ENCODE results near the gene ENOPH1. TPM values are rescaled to one million over a fixed set of nuclear protein-coding genes. Genes with fewer than 3 reads are reported as not detected.

The ENOPH1 gene
- total and polyA plus RNA-seq, 2 of the 13 experiments (the other 11 are each of a cell fraction or from before 2014, with no cell fraction given) = 15.5 to 64.3 TPM

DNA sequence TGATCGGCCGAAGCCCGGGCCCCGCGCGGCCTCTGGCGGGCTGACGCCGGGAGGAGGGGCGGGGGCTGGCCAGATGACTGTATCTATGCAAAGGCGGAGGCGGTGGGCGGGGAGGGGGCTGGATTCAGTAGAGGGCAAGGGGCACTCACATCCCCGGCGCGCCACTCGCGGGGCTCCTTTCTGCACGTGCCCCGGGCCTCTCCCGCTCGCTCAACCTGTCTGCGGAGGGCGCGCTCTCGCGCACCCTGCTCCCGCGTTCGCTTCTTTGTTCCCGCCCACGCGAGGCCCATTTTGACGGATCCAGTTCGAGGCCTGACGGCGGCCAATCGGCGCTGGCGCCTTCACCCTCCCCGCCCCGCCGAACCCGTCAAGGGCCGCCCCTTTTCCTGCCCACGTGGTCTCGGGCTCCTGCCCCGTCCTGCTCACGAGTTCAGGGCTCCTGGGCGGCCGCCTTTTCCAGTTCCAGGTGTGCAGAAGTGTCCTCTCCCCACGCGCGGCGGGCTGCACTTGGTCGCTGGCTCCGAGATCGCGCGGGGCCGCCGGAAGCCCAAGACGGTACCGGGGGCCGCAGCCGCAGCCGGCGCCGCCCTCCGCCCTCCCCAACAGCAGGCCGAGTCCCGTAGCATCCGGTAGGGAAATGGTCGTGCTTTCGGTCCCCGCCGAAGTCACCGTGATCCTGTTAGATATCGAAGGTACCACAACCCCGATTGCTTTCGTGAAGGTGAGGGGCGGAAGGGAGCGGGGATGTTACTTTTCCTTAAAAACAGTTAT, at the start of gene ENOPH1, which contains the start of gene HNRNPDL (continued):
- TF ChIP-seq, protein P1, sequence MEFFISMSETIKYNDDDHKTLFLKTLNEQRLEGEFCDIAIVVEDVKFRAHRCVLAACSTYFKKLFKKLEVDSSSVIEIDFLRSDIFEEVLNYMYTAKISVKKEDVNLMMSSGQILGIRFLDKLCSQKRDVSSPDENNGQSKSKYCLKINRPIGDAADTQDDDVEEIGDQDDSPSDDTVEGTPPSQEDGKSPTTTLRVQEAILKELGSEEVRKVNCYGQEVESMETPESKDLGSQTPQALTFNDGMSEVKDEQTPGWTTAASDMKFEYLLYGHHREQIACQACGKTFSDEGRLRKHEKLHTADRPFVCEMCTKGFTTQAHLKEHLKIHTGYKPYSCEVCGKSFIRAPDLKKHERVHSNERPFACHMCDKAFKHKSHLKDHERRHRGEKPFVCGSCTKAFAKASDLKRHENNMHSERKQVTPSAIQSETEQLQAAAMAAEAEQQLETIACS (CRISPR knock-in tag; IDR thresholded peaks at IDR 0.05) = peak; percentile 92
- TF ChIP-seq ZNF274 (CRISPR knock-in tag; IDR thresholded peaks at IDR 0.05) = no peak; the same call in 1 of the 2 replicates
- TF ChIP-seq, protein P2, sequence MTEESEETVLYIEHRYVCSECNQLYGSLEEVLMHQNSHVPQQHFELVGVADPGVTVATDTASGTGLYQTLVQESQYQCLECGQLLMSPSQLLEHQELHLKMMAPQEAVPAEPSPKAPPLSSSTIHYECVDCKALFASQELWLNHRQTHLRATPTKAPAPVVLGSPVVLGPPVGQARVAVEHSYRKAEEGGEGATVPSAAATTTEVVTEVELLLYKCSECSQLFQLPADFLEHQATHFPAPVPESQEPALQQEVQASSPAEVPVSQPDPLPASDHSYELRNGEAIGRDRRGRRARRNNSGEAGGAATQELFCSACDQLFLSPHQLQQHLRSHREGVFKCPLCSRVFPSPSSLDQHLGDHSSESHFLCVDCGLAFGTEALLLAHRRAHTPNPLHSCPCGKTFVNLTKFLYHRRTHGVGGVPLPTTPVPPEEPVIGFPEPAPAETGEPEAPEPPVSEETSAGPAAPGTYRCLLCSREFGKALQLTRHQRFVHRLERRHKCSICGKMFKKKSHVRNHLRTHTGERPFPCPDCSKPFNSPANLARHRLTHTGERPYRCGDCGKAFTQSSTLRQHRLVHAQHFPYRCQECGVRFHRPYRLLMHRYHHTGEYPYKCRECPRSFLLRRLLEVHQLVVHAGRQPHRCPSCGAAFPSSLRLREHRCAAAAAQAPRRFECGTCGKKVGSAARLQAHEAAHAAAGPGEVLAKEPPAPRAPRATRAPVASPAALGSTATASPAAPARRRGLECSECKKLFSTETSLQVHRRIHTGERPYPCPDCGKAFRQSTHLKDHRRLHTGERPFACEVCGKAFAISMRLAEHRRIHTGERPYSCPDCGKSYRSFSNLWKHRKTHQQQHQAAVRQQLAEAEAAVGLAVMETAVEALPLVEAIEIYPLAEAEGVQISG (CRISPR knock-in tag; IDR thresholded peaks at IDR 0.05) = peak; percentile 95
- no peak for TF ChIP-seq ZNF549 (CRISPR knock-in tag; IDR thresholded peaks at IDR 0.05)
- TF ChIP-seq, protein P3, sequence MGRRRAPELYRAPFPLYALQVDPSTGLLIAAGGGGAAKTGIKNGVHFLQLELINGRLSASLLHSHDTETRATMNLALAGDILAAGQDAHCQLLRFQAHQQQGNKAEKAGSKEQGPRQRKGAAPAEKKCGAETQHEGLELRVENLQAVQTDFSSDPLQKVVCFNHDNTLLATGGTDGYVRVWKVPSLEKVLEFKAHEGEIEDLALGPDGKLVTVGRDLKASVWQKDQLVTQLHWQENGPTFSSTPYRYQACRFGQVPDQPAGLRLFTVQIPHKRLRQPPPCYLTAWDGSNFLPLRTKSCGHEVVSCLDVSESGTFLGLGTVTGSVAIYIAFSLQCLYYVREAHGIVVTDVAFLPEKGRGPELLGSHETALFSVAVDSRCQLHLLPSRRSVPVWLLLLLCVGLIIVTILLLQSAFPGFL (CRISPR knock-in tag; IDR thresholded peaks at IDR 0.05) = no peak
- peak; percentile 84 for TF ChIP-seq ZC3H13 (CRISPR knock-in tag; IDR thresholded peaks at IDR 0.05)
- no peak for TF ChIP-seq ZNF496 (CRISPR knock-in tag; IDR thresholded peaks at IDR 0.05; ENCODE audit: insufficient replicate concordance)
- no peak; the same call in 1 of the 2 replicates for TF ChIP-seq SRY (CRISPR knock-in tag; IDR thresholded peaks at IDR 0.05)
- TF ChIP-seq, protein P4, sequence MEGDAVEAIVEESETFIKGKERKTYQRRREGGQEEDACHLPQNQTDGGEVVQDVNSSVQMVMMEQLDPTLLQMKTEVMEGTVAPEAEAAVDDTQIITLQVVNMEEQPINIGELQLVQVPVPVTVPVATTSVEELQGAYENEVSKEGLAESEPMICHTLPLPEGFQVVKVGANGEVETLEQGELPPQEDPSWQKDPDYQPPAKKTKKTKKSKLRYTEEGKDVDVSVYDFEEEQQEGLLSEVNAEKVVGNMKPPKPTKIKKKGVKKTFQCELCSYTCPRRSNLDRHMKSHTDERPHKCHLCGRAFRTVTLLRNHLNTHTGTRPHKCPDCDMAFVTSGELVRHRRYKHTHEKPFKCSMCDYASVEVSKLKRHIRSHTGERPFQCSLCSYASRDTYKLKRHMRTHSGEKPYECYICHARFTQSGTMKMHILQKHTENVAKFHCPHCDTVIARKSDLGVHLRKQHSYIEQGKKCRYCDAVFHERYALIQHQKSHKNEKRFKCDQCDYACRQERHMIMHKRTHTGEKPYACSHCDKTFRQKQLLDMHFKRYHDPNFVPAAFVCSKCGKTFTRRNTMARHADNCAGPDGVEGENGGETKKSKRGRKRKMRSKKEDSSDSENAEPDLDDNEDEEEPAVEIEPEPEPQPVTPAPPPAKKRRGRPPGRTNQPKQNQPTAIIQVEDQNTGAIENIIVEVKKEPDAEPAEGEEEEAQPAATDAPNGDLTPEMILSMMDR (CRISPR knock-in tag; IDR thresholded peaks at IDR 0.05) = peak; percentile 55
- 0 out of 2 replicates have a peak, but pooled peaks have one; percentile 67 for TF ChIP-seq ZNF615 (CRISPR knock-in tag; IDR thresholded peaks at IDR 0.05; ENCODE audit: borderline replicate concordance)
- TF ChIP-seq SCMH1 (CRISPR knock-in tag; IDR thresholded peaks at IDR 0.05; ENCODE audit: borderline replicate concordance) = no peak
- TF ChIP-seq ZNF484 (CRISPR knock-in tag; IDR thresholded peaks at IDR 0.05; ENCODE audit: borderline replicate concordance, low read depth) = no peak
- TF ChIP-seq SNAPC2 (CRISPR knock-in tag; IDR thresholded peaks at IDR 0.05) = peak; percentile 93
- TF ChIP-seq, protein P5, sequence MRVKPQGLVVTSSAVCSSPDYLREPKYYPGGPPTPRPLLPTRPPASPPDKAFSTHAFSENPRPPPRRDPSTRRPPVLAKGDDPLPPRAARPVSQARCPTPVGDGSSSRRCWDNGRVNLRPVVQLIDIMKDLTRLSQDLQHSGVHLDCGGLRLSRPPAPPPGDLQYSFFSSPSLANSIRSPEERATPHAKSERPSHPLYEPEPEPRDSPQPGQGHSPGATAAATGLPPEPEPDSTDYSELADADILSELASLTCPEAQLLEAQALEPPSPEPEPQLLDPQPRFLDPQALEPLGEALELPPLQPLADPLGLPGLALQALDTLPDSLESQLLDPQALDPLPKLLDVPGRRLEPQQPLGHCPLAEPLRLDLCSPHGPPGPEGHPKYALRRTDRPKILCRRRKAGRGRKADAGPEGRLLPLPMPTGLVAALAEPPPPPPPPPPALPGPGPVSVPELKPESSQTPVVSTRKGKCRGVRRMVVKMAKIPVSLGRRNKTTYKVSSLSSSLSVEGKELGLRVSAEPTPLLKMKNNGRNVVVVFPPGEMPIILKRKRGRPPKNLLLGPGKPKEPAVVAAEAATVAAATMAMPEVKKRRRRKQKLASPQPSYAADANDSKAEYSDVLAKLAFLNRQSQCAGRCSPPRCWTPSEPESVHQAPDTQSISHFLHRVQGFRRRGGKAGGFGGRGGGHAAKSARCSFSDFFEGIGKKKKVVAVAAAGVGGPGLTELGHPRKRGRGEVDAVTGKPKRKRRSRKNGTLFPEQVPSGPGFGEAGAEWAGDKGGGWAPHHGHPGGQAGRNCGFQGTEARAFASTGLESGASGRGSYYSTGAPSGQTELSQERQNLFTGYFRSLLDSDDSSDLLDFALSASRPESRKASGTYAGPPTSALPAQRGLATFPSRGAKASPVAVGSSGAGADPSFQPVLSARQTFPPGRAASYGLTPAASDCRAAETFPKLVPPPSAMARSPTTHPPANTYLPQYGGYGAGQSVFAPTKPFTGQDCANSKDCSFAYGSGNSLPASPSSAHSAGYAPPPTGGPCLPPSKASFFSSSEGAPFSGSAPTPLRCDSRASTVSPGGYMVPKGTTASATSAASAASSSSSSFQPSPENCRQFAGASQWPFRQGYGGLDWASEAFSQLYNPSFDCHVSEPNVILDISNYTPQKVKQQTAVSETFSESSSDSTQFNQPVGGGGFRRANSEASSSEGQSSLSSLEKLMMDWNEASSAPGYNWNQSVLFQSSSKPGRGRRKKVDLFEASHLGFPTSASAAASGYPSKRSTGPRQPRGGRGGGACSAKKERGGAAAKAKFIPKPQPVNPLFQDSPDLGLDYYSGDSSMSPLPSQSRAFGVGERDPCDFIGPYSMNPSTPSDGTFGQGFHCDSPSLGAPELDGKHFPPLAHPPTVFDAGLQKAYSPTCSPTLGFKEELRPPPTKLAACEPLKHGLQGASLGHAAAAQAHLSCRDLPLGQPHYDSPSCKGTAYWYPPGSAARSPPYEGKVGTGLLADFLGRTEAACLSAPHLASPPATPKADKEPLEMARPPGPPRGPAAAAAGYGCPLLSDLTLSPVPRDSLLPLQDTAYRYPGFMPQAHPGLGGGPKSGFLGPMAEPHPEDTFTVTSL (CRISPR knock-in tag; IDR thresholded peaks at IDR 0.05; ENCODE audit: borderline replicate concordance) = no peak; the same call in 1 of the 2 replicates
- no peak for TF ChIP-seq ATM (IDR thresholded peaks at IDR 0.05; ENCODE audit: borderline replicate concordance)
